Measurements from ENCODE around the gene AEN.

DNA sequence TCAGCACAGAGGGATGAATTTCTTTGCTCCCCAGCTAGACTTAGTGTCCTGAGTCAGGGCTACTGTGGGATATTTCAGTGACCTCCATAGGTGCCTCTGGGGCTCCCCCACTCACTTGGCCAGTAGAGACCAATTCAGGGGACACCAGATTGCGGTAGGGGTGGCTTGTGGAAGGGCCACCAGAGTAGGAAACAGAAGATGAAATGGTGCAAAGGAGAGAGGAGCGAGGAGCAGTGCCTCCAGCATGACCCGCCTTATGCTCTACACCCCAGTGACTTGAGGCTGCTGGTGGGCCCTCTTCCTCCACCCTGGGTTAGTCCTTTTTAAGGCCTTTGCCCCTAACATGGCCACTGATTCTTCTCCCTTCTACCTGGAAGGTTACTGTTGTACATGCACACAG lies 2.5 kb downstream of the AEN start:
- TF ChIP-seq, protein P1, sequence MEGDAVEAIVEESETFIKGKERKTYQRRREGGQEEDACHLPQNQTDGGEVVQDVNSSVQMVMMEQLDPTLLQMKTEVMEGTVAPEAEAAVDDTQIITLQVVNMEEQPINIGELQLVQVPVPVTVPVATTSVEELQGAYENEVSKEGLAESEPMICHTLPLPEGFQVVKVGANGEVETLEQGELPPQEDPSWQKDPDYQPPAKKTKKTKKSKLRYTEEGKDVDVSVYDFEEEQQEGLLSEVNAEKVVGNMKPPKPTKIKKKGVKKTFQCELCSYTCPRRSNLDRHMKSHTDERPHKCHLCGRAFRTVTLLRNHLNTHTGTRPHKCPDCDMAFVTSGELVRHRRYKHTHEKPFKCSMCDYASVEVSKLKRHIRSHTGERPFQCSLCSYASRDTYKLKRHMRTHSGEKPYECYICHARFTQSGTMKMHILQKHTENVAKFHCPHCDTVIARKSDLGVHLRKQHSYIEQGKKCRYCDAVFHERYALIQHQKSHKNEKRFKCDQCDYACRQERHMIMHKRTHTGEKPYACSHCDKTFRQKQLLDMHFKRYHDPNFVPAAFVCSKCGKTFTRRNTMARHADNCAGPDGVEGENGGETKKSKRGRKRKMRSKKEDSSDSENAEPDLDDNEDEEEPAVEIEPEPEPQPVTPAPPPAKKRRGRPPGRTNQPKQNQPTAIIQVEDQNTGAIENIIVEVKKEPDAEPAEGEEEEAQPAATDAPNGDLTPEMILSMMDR (IDR thresholded peaks at IDR 0.05; ENCODE audit: insufficient read depth, low read depth, low read length) = no peak
- TF ChIP-seq EZH2 (IDR thresholded peaks at IDR 0.05; ENCODE audit: insufficient read depth, low read length) = no peak

Measured in astrocyte (in vitro differentiated cells and primary cell).